IPS-15b (cell line): ENCODE results near the gene OSBPL1A.
"Not testable (repeated sequence)": the region's sequence is repeated elsewhere in the genome, so short reads cannot be mapped to it uniquely, and the experiment has no call there.

Source experiments
- H3K27me3 ChIP-seq: one replicate; pipeline ENCODE4 v1.6.1; 2013; ENCODE audit warnings: low read length; ENCODE audit not compliant: control insufficient read depth, insufficient read depth
- H3K36me3 ChIP-seq: one replicate; pipeline ENCODE4 v1.6.1; 2013; ENCODE audit warnings: low read length; ENCODE audit not compliant: control insufficient read depth, insufficient read depth
- H3K4me1 ChIP-seq: one replicate; pipeline ENCODE4 v1.6.1; 2013; ENCODE audit warnings: mild to moderate bottlenecking, low read length; ENCODE audit not compliant: control insufficient read depth, insufficient read depth
- H3K4me3 ChIP-seq: one replicate; pipeline ENCODE4 v1.5.1; 2013; ENCODE audit warnings: low read depth, low read length
- H3K9ac ChIP-seq: one replicate; pipeline ENCODE4 v1.6.1; 2013; ENCODE audit warnings: low read depth, mild to moderate bottlenecking, low read length
- H3K9me3 ChIP-seq: one replicate; pipeline ENCODE4 v1.6.1; 2013; ENCODE audit warnings: mild to moderate bottlenecking, low read length; ENCODE audit not compliant: control insufficient read depth, insufficient read depth

The OSBPL1A gene

GRCh38 chr18:24168496-24168895 is 229.1 kb downstream of the OSBPL1A start:
- Histone ChIP-seq H3K27me3 (no peaks in the 10 kb centered on the region), H3K9me3 (no peaks in the 10 kb centered on the region), H3K4me1 (no peaks in the 10 kb centered on the region), H3K9ac (no peak overlapping the region), H3K36me3 (peaks cover 2% of the 10 kb centered on the region), H3K4me3 (no peak overlapping the region)

DNA sequence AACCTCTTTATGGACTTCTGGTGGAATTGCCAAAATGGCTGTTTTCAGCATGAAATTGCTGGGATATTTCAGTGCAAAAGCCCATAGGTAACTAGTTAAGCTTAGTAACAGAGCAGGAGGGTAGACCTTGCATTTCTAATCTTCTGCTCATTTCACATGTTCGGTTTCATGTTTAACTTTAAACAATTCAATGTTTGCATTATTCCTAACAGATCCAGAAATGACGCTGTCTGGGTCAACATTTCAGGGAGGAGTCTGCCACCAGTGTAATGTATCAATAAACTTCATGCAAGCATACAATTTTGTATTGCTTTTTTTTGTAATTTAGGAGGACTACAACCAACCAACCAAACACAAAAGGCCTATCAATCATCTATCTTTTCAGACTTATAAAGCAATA is 236.3 kb downstream of the OSBPL1A start:
- Histone ChIP-seq H3K4me1 (no peaks in the 10 kb centered on the region), H3K9ac (no peak overlapping the region), H3K27me3 (no peaks in the 10 kb centered on the region), H3K36me3 (peaks cover 13% of the 10 kb centered on the region), H3K4me3 (no peak overlapping the region), H3K9me3 (no peaks in the 10 kb centered on the region)

- Histone ChIP-seq H3K9me3 (no peaks in the 10 kb centered on the region), H3K27me3 (no peaks in the 10 kb centered on the region), H3K4me1 (no peaks in the 10 kb centered on the region), H3K4me3 (no peak overlapping the region), H3K36me3 (peaks cover 14% of the 10 kb centered on the region), H3K9ac (no peak overlapping the region)
These were observed 237.5 kb downstream of the OSBPL1A start for GRCh38 chr18:24160086-24160485.

- Histone ChIP-seq H3K9me3 (no peaks in the 10 kb centered on the region), H3K27me3 (no peaks in the 10 kb centered on the region), H3K36me3 (peaks cover 12% of the 10 kb centered on the region), H3K9ac (no peak overlapping the region), H3K4me3 (no peak overlapping the region), H3K4me1 (no peaks in the 10 kb centered on the region)
These were observed 239.8 kb downstream of the OSBPL1A start for GRCh38 chr18:24157855-24158254.

GRCh38 chr18:24153397-24153796 is 244.2 kb downstream of the OSBPL1A start:
- no peaks in the 10 kb centered on the region for H3K27me3 ChIP-seq
- H3K4me3 ChIP-seq = no peak overlapping the region
- no peak overlapping the region for H3K9ac ChIP-seq
- H3K9me3 ChIP-seq = no peaks in the 10 kb centered on the region
- no peaks in the 10 kb centered on the region for H3K4me1 ChIP-seq
- peaks cover 7% of the 10 kb centered on the region for H3K36me3 ChIP-seq

- H3K4me1 ChIP-seq, H3K27me3 ChIP-seq: not testable (repeated sequence)
These were observed 248.0 kb downstream of the OSBPL1A start for GRCh38 chr18:24149591-24149990.

DNA sequence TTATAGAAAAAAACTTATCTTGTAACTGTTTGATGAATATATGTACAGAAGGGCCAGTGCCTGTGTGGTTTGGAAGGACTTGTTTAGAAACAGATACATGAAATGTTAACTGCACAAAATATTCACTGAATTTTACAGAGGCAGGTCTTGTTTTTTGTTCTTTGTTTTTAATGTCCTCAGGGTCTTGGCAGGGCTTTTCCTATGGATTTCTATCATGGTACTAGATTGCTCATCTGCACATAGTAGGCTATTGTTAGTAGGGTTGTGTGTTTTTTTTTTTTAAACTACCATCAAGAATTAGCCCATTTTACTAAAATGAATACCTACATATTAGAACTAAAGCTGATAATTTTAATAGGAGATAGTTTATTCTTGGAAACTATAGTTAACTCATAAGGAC is 255.2 kb downstream of the OSBPL1A start:
- Histone ChIP-seq H3K4me3 (no peak overlapping the region), H3K27me3 (no peaks in the 10 kb centered on the region), H3K9ac (no peak overlapping the region), H3K4me1 (peaks cover 3% of the 10 kb centered on the region), H3K36me3 (peaks cover 5% of the 10 kb centered on the region), H3K9me3 (no peaks in the 10 kb centered on the region)

More at GRCh38 chr18:24149591-24149990, 248.0 kb downstream of the OSBPL1A start:
- H3K36me3 ChIP-seq, H3K9ac ChIP-seq, H3K4me3 ChIP-seq, H3K9me3 ChIP-seq: not testable (repeated sequence)

- H3K9me3 ChIP-seq = no peaks in the 10 kb centered on the region
- H3K4me3 ChIP-seq = no peak overlapping the region
These were observed 256.9 kb downstream of the OSBPL1A start for GRCh38 chr18:24140697-24141096.

DNA sequence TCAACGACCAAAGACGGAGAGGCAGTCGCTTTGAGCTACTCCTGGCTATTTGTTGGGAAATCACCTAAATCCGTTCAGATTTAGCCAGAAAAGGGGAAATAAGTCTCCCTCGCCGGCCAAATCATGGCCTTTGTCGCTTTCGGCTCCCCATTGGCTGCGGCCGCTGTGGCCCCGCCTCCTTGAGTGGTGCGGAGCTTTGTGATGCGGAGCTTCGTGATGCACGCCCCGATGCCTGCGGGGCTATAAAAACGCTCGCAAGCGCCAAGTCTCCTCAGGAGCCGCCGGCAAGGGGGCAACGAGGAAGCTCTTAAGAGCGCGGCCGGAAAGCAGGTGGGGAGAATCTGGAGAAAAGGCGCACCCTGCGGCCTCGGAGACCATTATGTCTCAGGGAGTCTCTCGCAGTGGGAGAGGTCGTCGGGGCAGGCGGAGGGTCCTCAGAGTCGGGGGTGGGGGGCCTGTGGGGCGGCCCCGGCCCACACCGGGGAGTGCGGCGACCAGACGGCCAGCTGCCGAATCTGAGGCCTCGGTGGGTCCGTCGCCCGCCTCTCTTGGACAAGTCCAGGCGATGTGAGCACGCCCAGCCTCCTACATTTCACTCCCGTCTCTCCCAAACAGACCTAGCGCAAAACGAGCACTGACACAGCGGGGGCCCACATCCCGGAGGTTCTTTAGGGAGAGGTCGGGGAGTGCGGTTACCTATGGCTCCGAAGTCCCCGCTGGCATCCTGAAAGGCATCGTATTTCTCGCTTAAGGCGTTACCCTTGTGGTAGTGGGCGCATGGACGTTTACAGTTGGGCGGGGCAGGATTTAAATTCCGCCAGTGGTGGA is 258.6 kb downstream of the OSBPL1A start, which contains the start of gene CABYR:
Gene CABYR (plus strand): TSS at position 274 of the 828 bp plus-strand sequence. CDS start 4,053 bp downstream, outside the sequence.
- H3K9me3 ChIP-seq = no peaks in the 10 kb centered on the region
- H3K4me1 ChIP-seq = peaks cover 12% of the 10 kb centered on the region
- peak within 1 kb of the TSS; percentile 4 for H3K9ac ChIP-seq
- no peaks in the 10 kb centered on the region for H3K27me3 ChIP-seq
- H3K36me3 ChIP-seq = peaks cover 2% of the 10 kb centered on the region
- peak within 1 kb of the TSS; percentile 71 for H3K4me3 ChIP-seq

More at GRCh38 chr18:24140697-24141096, 256.9 kb downstream of the OSBPL1A start:
- Histone ChIP-seq H3K9ac (no peak overlapping the region), H3K4me1 (peaks cover 12% of the 10 kb centered on the region), H3K27me3 (no peaks in the 10 kb centered on the region), H3K36me3 (peaks cover 5% of the 10 kb centered on the region)

- Histone ChIP-seq H3K36me3 (no peaks in the 10 kb centered on the region), H3K4me3 (peak overlapping the region; percentile 71), H3K4me1 (peaks cover 12% of the 10 kb centered on the region), H3K9ac (no peak overlapping the region), H3K9me3 (no peaks in the 10 kb centered on the region), H3K27me3 (no peaks in the 10 kb centered on the region)
These were observed 259.2 kb downstream of the OSBPL1A start for GRCh38 chr18:24138409-24138788.

- H3K27me3 ChIP-seq = no peaks in the 10 kb centered on the region
- H3K36me3 ChIP-seq = no peaks in the 10 kb centered on the region
- no peak overlapping the region for H3K9ac ChIP-seq
- H3K4me1 ChIP-seq = peaks cover 12% of the 10 kb centered on the region
- no peaks in the 10 kb centered on the region for H3K9me3 ChIP-seq
- no peak overlapping the region for H3K4me3 ChIP-seq
These were observed 260.7 kb downstream of the OSBPL1A start for GRCh38 chr18:24136967-24137373.

GRCh38 chr18:24130494-24130893 is 267.1 kb downstream of the OSBPL1A start:
- no peak overlapping the region for H3K4me3 ChIP-seq
- no peaks in the 10 kb centered on the region for H3K27me3 ChIP-seq
- no peaks in the 10 kb centered on the region for H3K36me3 ChIP-seq
- no peaks in the 10 kb centered on the region for H3K4me1 ChIP-seq
- no peaks in the 10 kb centered on the region for H3K9me3 ChIP-seq
- H3K9ac ChIP-seq = no peak overlapping the region
